NCI-H526 (cell line): ENCODE results near the gene CELA2A.
"Not testable (repeated sequence)": the region's sequence is repeated elsewhere in the genome, so short reads cannot be mapped to it uniquely, and the experiment has no call there.

Source experiments
- DNase-seq, 2 experiments: peaks; one replicate each; lab custom pipeline; 2025; lab: John Stamatoyannopoulos, UW

Gene CELA2A

DNA sequence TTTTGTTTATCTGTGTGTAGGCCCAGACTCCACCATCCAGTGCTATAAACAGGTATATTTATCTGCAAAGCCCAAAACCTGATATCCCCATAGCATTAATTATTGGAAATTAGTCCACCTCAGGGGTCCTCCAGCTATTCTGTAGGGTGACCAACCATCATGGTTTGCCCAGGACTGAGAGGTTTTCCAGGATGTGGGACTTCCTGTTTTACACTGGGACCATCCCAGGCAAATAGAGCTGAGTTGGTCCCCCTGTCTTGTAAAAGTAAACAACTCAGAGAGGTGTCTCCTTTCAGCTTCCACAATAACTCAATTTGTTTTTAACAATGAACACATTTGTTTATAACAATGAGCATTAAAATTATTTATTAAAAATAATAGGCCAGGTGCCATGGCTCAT, 11.6 kb downstream of the CELA2A start:
- DNase-seq = no peak

DNA sequence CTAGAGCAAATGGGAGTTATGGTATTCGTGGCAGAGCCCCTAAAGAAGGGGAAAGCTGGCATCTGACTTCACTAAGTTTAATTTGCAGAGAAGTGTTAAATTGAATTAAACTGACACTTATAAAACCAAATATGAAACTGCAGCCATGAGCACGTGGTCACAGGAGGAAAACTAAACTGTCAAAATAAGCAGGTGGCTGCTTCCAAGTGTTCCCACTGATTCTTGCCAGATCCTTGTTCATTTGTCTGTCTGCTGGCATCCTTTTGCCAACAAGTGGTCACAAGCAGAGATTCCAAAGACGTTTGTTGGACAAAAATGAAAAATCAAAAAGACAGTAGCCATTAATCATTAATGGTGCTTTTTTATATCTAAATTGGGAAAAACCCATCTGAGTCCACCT, 12.8 kb downstream of the CELA2A start:
- no peak for DNase-seq

DNA sequence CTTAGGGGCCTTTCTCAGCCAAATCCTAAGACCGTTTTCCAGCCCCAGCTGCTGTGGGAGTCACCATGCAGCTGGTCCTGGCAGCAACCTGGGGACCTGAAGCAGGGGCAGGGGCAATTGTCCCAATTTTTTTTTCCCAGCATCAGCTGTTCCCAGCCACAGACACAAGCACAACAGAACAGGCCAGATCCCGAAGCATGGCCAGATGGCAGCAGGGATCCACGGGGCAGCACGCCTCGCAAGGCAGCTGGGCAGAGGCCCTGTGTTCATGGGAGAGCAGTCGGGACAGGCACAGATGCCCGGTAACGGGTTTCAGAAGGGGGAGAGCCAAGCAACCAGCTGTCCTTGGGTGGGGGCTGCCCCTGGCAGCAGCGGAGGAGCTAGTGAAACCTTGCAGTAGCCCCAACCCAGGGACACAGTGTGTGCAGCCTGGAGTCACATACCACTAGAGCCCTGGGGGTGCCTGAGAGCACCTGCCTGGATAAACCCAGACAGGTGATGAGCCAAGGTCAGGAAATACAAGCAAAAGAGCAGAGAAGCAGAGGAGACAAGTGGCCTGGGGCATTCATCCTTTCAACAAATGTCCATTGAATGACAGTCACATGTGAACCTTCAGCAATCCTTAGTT, 13.4 kb downstream of the CELA2A start:
- DNase-seq = not testable (repeated sequence)

DNA sequence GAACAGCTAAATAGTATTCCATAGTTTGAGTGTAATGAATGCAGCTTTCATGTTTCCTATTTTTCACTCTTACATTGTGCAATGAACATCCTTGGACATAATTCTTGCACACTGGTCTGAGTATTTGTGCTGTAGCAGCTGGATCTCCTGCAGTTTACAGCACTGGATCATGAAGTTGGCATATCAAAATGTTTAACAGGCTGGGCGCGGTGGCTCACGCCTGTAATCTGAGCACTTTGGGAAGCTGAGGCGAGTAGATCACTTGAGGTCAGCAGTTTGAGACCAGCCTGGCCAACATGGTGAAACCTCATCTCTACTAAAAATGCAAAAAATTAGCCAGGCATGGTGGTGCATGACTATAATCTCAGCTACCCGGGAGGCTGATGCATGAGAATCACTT, 14.5 kb downstream of the CELA2A start:
- DNase-seq = not testable (repeated sequence)

DNA sequence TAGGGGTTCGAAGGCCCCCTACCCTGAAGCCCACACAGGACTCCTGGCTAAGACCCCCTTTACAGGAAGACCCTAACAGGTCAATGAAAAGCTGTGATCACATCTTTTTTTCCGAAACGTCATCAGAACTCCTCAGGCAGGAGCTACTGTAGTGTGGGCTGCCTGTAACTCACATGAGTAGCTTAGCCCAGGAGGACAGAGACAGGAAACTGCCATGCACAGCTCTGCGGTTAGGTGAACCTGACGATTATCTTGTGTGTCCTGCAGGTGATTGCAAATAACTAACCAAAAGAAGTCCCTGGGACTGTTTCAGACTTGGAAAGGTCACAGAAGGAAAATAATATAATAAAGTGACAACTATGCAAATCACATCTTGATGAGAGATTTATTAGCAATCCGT, 15.2 kb downstream of the CELA2A start:
- peak; percentile 67 to 79 for DNase-seq

DNA sequence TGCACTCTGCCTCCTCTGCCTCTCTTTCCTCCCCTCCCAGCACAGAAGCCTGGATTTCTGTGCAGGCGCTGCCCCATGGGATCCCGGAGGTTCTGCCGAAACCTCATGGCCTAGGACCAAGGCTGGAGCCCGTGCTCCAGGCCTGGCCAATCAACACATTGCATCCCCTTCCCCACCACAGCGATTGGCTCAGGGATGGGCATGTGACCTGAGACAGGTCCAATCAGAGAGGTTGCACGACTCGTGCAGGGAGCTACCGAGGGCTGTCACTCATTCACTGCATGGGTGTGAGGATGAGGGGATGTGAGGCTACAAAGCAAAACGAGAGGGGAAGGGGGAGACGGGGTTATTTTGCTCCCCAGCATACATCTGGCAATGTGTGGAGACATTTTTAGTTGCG, 16.1 kb downstream of the CELA2A start:
- no peak for DNase-seq

DNA sequence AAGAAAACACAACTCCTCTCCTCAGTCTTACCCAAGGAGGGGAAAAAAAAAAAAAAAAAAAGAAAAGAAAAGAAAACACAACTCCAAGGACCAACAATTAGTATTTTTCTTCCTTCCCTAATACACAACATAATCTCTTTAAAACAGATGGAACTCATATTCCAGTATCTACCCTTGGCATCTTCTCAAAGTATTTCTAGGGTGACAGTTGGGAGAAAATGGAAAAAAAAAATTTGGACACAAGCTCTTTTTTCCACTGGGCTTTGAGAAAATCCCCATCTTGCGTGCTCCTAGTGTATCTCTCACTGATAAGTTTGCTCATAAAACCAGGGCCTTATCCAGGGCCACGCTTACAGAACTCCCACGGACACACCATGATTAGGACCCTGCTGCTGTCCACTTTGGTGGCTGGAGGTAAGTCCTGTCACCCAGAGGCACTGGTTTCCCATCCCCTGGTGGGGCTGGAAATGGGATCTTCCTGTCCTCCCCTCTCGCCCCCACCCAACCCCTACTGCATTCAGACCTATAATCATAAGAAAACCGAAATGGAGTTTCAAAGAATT, 19.3 kb downstream of the CELA2A start, which contains the start of gene CELA2B:
Gene CELA2B (plus strand): TSS at position 353 of the 563 bp plus-strand sequence. CDS start 22 bp downstream, at position 375.
- no peak for DNase-seq

DNA sequence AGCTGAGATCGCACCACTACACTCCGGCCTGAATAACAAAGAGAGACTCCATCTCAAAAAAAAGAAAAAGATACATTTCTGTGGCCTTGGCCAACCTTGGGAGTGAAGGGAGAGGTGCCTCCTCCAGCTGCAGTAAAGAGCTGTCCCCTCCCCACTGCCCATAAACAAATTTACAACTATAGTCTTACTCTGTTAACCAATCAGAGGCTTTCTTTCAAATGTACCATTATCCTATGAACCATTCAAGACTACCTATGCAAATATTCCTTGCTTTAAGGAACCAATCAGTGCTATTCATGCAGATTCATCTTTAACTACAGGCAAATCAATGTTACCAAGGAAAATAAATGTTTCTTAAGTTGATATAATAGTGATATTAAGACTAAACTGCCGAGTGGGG, 20.4 kb downstream of the CELA2A start:
- DNase-seq = peak in 1 of 2 experiments; percentile 11

DNA sequence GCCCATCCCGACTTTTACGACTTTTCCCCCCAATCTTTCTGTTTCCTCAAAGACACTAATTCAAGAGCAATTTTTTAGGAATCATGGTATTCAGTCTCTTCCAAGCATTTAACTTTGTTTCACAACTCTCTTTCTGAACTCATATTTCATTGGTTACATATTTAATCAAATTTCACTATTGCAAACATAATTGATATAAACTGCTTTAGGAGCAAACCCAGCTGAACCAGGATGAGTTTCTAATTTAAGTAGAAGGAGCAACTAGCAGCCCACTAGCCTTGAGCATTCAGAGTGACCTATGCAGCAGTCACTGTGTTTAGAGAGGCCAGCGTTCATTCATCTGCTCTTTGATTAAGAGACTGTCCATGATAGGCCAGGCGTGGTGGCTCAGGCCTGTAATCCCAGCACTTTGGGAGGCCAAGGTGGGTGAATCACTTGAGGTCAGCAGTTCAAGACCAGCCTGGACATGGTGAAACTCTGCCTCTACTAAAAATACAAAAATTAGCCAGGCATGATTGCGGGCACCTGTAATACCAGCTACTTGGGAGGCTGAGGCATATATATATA, 21.2 kb downstream of the CELA2A start:
- DNase-seq = no peak

DNA sequence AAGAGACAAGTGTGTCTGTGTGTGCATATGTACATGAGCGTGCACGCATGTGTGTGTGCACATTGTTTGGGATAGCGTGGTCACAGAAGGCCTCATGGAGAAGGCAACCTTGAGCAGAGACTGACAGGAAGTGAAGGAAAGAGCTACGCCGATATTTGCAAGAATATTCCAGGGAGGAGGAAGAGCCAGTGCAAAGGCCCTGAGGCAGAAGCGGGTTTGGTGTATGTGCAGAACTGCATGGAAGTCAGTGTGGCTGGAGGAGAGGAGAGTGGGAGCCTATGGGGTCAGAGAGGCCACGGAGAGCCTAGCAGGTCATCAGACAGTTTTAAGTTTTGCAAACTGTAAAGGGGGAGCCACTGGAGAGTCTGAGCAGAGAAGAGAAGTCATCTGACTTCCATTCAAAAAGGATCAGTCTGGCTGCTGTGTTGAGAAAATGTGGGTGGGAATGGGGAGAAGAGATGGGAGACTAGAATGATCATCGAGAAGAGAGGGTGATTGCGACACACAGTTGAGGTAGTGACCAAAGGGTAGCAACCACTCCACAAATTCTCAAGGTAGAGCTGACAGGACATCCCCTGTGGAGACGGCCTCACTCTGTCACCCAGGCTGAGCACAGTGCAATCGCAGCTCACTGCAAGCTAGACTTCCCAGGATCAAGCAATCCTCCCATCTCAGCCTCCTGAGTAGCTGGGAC, 23.3 kb downstream of the CELA2A start:
- DNase-seq = no peak

DNA sequence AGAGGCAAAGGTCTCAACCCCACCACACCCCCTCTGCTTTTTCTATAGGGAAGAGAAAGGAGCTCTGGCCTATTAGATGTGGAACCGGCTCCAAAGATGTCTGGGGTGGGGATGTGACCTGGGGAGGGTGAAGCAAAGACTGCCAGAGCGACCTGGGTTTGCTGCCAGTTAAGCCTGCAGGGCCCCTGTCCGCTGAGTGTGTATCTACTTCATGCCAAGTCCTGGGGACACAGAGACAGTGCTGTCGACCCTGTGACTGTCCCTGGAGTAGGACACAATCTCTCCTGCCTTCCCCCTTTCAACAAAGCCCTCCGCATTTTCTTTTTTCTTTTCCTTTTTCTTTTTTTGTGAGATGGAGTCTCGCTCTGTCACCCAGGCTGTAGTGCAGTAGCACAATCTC, 25.9 kb downstream of the CELA2A start:
- not testable (repeated sequence) for DNase-seq

DNA sequence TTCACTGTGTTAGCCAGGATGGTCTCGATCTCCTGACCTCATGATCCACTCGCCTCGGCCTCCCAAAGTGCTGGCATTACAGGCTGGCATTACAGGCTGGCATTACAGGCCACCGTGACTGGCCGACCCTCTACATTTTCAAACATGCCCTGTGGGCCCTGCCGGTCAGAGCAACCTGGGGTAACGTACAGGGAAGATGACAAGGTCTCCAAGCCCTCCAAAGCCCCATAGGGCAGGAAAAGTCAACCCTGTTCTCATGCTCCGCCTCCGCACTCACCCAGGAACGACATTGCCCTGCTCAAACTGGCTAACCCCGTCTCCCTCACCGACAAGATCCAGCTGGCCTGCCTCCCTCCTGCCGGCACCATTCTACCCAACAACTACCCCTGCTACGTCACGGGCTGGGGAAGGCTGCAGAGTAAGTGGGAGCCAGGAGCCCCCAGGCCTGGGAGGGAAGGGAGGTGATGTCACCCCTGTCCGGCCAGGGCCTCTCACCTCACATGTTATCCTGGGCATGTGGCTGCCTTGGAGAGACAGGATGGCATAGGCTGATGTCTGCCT, 26.5 kb downstream of the CELA2A start:
- not testable (repeated sequence) for DNase-seq

DNA sequence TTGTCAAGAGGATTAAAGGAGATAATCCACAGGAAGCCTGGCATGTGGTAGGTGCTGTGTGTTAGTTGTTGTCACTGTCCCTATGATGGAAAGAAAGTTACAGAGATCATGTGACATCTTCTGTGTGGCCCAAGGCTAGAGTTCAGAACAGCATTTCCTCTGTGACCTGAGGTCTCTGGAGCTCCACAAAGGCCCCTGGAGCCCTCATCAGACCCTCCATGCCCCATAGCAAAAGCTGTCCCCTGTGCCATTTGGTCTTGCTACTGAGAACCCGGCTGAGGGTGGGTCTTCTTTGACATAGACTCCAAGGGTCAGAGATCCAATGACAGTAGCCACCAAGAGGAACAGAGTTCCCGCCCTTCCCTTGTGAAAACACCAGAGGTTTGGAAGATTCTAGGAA, 27.4 kb downstream of the CELA2A start:
- DNase-seq = no peak

DNA sequence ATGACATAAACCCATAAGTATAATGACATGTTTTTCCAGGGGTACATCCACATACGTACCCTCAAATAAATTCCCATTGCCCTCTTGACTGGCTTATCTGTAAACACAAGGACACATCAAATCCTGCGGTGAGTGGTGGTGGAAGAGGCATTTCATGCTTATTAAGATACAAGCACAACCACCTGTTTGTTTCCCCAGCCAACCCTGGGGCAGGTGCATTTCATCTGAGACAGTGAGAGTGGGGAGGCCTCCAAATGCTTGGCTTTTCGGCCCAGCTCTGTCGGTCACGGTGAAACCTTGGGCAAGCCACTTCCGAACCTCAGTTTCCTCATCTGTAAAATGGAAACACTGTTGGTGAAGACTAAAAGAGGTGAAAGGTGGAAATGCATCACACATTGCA, 27.9 kb downstream of the CELA2A start:
- not testable (repeated sequence) for DNase-seq

DNA sequence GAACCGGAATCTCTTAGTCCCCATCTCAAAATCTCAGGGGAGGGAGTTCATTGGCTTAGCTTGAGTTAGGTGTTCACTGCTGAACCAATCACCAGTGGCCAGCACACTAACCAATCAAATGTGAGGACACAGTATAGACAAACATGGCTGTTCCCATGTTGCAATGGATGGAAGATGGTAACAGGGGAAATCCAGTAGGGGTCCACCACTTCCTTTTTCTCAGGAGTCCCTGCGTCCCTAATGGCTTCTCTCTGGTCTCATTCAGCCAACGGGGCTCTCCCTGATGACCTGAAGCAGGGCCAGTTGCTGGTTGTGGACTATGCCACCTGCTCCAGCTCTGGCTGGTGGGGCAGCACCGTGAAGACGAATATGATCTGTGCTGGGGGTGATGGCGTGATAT, 29.1 kb downstream of the CELA2A start:
- no peak for DNase-seq

DNA sequence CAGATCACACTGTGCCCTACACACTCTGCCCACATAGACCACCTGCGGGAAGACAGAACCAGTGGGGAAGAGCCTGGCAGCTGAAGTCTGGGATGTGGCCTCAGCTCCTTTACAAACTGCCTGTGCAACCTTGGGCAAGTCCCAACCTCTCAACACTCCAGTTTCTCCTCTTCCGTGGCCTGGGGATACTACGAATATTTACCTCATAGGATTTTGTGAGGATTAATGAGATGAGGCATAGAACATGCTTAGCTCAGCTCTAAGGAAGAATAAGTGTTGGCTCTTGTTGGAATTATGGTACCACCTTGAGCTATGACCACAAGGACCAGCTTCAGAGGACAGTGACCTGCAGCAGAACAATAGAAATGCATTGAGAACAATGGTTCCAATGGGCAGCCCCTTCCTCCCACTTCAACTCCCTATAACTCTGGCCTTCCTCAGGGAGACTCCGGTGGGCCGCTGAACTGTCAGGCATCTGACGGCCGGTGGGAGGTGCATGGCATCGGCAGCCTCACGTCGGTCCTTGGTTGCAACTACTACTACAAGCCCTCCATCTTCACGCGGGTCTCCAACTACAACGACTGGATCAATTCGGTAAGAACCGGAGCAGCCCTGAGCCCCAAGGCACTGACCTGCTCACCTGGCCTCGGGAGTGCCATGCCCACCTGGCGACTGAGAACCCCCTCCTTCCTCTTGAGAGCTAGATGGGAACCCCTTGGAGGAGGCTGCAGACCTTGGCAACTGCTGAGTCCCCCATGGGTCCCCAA, 30.5 kb downstream of the CELA2A start:
- DNase-seq = not testable (repeated sequence)

DNA sequence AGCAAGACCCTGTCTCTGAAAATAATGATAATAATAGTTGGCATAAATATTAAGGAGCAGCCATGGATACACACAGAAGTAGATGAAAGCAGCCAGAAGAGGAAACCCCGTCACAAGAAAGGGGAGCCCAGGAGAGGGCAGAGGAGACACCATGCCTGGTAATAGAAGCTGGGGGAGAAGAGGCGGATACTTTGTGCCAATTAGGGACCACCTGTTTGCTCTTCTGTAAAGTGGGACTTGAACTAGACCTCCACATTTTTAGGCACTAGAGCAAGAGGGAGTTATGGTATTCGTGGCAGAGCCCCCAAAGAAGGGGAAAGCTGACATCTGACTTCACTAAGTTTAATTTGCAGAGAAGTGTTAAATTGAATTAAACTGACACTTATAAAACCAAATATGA, 31.8 kb downstream of the CELA2A start:
- no peak for DNase-seq

DNA sequence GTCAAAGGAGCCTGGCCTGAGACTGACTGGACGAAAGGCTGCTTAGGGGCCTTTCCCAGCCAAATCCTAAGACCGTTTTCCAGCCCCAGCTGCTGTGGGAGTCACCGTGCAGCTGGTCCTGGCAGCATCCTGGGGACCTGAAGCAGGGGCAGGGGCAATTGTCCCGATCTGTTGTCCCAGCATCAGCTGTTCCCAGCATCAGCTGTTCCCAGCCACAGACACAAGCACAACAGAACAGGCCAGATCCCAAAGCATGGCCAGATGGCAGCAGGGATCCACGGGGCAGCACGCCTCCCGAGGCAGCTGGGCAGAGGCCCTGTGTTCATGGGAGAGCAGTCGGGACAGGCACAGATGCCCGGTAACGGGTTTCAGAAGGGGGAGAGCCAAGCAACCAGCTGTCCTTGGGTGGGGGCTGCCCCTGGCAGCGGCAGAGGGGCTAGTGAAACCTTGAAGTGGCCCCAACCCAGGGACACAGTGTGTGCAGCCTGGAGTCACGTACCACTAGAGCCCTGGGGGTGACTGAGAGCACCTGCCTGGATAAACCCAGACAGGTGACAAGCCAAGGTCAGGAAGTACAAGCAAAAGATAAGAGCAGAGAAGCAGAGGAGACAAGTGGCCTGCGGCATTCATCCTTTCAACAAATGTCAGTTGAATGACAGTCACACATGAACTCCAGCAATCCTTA, 32.7 kb downstream of the CELA2A start:
- DNase-seq = no peak

DNA sequence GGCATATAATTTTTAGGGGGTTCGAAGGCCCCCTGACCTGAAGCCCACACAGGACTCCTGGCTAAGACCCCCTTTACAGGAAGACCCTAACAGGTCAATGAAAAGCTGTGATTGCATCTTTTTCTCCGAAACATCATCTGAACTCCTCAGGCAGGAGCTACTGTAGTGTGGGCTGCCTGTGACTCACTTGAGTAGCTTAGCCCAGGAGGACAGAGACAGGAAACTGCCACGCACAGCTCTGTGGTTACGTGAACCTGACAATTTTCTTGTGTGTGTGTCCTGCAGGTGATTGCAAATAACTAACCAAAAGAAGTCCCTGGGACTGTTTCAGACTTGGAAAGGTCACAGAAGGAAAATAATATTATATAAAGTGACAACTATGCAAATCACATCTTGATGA, 34.5 kb downstream of the CELA2A start:
- DNase-seq = not testable (repeated sequence)

DNA sequence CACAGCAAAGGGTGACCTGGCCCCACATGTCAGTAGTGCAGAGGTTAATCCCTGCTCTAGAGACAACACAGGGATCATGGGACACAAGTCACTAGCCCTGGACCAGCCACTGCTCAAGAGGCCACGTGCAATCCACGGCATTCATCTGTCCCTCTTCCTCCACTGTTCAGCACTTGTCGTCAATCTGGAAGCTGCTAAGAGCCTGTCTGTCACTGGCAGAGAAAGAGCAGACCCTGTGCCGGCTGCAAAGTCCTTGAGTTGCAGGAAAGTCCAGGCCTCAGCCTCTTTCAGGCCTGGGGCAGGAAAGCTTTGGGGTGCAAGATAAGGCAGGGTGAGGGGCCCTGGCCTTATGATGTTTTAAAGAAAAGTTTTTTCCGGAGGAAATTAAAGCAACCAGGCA, 36.1 kb downstream of the CELA2A start:
- DNase-seq = no peak

DNA sequence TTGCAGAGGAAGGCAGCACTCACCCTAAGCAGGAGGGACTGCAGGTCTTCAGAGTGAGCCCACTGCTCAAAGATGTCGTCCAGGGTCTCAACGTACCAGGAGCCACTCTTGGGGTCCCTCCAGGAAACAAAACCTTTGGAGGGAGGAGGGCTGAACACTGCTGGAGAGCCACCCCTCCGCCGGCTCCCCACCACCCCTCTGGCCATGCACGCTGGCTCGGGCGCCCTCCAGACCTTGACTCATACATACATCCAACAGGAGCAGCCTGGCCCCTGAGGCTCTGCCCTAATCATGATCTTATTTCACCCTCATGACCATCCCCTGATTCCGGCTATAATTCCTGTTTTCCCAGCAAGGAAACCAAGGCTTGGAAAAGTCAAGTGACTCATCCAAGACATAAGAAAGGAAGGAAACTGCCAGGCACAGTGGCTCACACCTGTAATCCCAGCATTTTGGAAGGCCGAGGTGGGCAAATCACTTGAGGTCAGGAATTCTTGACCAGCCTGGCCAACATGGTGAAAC, 37.4 kb downstream of the CELA2A start:
- no peak for DNase-seq
